ENCODE results near the gene C7.

C7 gene

DNA sequence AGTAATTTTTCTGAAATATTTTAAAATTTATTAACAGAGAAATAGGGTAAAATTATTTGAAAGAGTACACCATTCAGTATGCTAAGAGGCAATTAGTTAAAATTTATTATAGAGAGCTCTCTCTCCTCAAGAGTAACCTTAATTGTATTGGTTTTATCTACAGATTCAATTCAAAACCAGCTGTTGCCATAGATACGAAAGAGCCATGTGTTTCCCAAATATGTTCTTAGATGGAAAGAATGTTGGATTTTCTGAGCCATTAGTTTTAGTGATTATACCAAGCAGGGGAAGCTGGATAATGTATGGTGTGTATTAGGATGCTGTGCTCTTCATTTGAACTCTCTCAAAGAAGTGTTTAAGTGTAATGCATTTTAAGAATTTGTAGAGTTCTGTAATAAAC lies 27.8 kb downstream of the C7 start (continued):
- 0 out of 2 replicates have a peak, but pooled peaks have one; percentile 29 for TF ChIP-seq TSHZ2 (CRISPR knock-in tag; IDR thresholded peaks at IDR 0.05)
- TF ChIP-seq BACH2 (CRISPR knock-in tag; IDR thresholded peaks at IDR 0.05; ENCODE audit: borderline replicate concordance): no peak
- no peak for TF ChIP-seq ZC3H10 (CRISPR knock-in tag; IDR thresholded peaks at IDR 0.05)
- no peak for TF ChIP-seq ZNF70 (CRISPR knock-in tag; IDR thresholded peaks at IDR 0.05)
- TF ChIP-seq TOX (CRISPR knock-in tag; IDR thresholded peaks at IDR 0.05; ENCODE audit: borderline replicate concordance): no peak
- TF ChIP-seq ESRRG (CRISPR knock-in tag; IDR thresholded peaks at IDR 0.05): no peak
- no peak for TF ChIP-seq ZNF565 (CRISPR knock-in tag; conservative IDR thresholded peaks at IDR 0.05; ENCODE audit: low read depth)
- peak; percentile 83 for TF ChIP-seq TCF4 (CRISPR knock-in tag; IDR thresholded peaks at IDR 0.05; ENCODE audit: borderline replicate concordance)
- no peak for TF ChIP-seq CSDC2 (CRISPR knock-in tag; IDR thresholded peaks at IDR 0.05)
- TF ChIP-seq, protein P1, sequence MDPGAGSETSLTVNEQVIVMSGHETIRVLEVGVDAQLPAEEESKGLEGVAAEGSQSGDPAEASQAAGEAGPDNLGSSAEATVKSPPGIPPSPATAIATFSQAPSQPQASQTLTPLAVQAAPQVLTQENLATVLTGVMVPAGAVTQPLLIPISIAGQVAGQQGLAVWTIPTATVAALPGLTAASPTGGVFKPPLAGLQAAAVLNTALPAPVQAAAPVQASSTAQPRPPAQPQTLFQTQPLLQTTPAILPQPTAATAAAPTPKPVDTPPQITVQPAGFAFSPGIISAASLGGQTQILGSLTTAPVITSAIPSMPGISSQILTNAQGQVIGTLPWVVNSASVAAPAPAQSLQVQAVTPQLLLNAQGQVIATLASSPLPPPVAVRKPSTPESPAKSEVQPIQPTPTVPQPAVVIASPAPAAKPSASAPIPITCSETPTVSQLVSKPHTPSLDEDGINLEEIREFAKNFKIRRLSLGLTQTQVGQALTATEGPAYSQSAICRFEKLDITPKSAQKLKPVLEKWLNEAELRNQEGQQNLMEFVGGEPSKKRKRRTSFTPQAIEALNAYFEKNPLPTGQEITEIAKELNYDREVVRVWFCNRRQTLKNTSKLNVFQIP (CRISPR knock-in tag; IDR thresholded peaks at IDR 0.05; ENCODE audit: borderline replicate concordance, low read depth): no peak
- no peak for TF ChIP-seq SNAI2 (CRISPR knock-in tag; IDR thresholded peaks at IDR 0.05)
- no peak for TF ChIP-seq CSRNP3 (CRISPR knock-in tag; IDR thresholded peaks at IDR 0.05)
- TF ChIP-seq ZFP30 (CRISPR knock-in tag; IDR thresholded peaks at IDR 0.05): no peak

DNA sequence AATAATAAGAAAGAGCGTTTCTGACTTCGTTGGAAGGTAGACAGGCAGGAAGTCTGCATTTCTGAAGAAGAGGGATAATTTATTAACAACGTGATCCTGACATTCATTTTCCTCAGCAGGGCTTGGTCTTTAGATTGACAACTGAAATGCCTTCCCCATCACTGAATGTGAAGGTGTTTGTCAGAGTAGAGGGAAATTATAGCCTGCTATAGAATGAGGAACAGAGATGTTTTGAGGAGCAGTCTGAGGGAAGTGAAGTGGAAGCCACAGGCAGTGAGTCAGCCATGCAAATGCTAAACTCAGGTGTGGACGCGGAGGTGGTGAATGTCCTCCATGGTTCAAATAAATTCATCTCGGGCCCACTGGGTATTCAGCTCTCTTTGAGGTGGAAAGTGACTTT lies 30.5 kb downstream of the C7 start:
- no peak for ATAC-seq
- TF ChIP-seq PATZ1 (CRISPR knock-in tag; IDR thresholded peaks at IDR 0.05; ENCODE audit: borderline replicate concordance) (no peak), ESRRG (CRISPR knock-in tag; IDR thresholded peaks at IDR 0.05) (no peak), CSRNP3 (CRISPR knock-in tag; IDR thresholded peaks at IDR 0.05) (no peak), ZNF70 (CRISPR knock-in tag; IDR thresholded peaks at IDR 0.05) (no peak), RARB (CRISPR knock-in tag; IDR thresholded peaks at IDR 0.05) (no peak)

- no peak for ATAC-seq
- TF ChIP-seq ZFP3 (CRISPR knock-in tag; IDR thresholded peaks at IDR 0.05): no peak
- no peak for TF ChIP-seq TOX (CRISPR knock-in tag; IDR thresholded peaks at IDR 0.05; ENCODE audit: borderline replicate concordance)
- no peak for TF ChIP-seq BACH2 (CRISPR knock-in tag; IDR thresholded peaks at IDR 0.05; ENCODE audit: borderline replicate concordance)
- no peak for TF ChIP-seq ZNF565 (CRISPR knock-in tag; conservative IDR thresholded peaks at IDR 0.05; ENCODE audit: low read depth)
- TF ChIP-seq ZNF8 (CRISPR knock-in tag; IDR thresholded peaks at IDR 0.05): no peak
- TF ChIP-seq RARB (CRISPR knock-in tag; IDR thresholded peaks at IDR 0.05): no peak
- TF ChIP-seq OSR1 (CRISPR knock-in tag; IDR thresholded peaks at IDR 0.05): no peak
- no peak for TF ChIP-seq ZNF70 (CRISPR knock-in tag; IDR thresholded peaks at IDR 0.05)
- no peak for TF ChIP-seq CSRNP3 (CRISPR knock-in tag; IDR thresholded peaks at IDR 0.05)
- no peak for TF ChIP-seq ZFP30 (CRISPR knock-in tag; IDR thresholded peaks at IDR 0.05)
Measured at GRCh38 chr5:40945111-40945510, 35.8 kb downstream of the C7 start.
